A204.1 (cell line): Measurements from ENCODE around the gene AGPAT4.
"Not testable (repeated sequence)": the region's sequence is repeated elsewhere in the genome, so short reads cannot be mapped to it uniquely, and the experiment has no call there.

Source experiments
- FAIRE-seq: peaks from 2 replicates; lab custom pipeline; 2012; peaks lifted over from hg19 to GRCh38; lab: Jason Lieb, UNC

AGPAT4 gene

GRCh38 chr6:161200610-161201370 lies 73.1 kb downstream of the AGPAT4 start:
- FAIRE-seq: no peak

- no peak for FAIRE-seq
These were observed 74.0 kb downstream of the AGPAT4 start for GRCh38 chr6:161199850-161200249.

- FAIRE-seq: no peak
These were observed 74.9 kb downstream of the AGPAT4 start for GRCh38 chr6:161198783-161199460.

GRCh38 chr6:161198176-161198575 lies 75.7 kb downstream of the AGPAT4 start:
- FAIRE-seq: no peak

GRCh38 chr6:161195386-161195785 lies 78.5 kb downstream of the AGPAT4 start:
- FAIRE-seq: no peak

- no peak for FAIRE-seq
These were observed 79.5 kb downstream of the AGPAT4 start for GRCh38 chr6:161194374-161194773.

GRCh38 chr6:161192636-161193411 lies 81.0 kb downstream of the AGPAT4 start:
- no peak for FAIRE-seq

GRCh38 chr6:161191671-161192070 lies 82.2 kb downstream of the AGPAT4 start:
- no peak for FAIRE-seq

- FAIRE-seq: no peak
These were observed 82.9 kb downstream of the AGPAT4 start for GRCh38 chr6:161191007-161191406.

- no peak for FAIRE-seq
These were observed 84.0 kb downstream of the AGPAT4 start for GRCh38 chr6:161189891-161190290.

GRCh38 chr6:161188547-161189465 lies 85.1 kb downstream of the AGPAT4 start:
- FAIRE-seq: no peak

- FAIRE-seq: no peak
These were observed 87.6 kb downstream of the AGPAT4 start for GRCh38 chr6:161186173-161186769.

GRCh38 chr6:161181121-161181520 lies 92.7 kb downstream of the AGPAT4 start:
- no peak for FAIRE-seq

GRCh38 chr6:161178155-161178554 lies 95.7 kb downstream of the AGPAT4 start:
- FAIRE-seq: not testable (repeated sequence)

- FAIRE-seq: not testable (repeated sequence)
These were observed 97.4 kb downstream of the AGPAT4 start for GRCh38 chr6:161176428-161176827.

- not testable (repeated sequence) for FAIRE-seq
These were observed 101.1 kb downstream of the AGPAT4 start for GRCh38 chr6:161172769-161173168.

- no peak for FAIRE-seq
These were observed 102.7 kb downstream of the AGPAT4 start for GRCh38 chr6:161171207-161171606.

- FAIRE-seq: no peak
These were observed 104.2 kb downstream of the AGPAT4 start for GRCh38 chr6:161169696-161170095.

GRCh38 chr6:161169035-161169434 lies 104.8 kb downstream of the AGPAT4 start:
- FAIRE-seq: no peak

GRCh38 chr6:161168281-161168891 lies 105.5 kb downstream of the AGPAT4 start:
- no peak for FAIRE-seq

- no peak for FAIRE-seq
These were observed 107.2 kb downstream of the AGPAT4 start for GRCh38 chr6:161166677-161167076.
